Measurements from ENCODE around the gene ZBTB43. TPM values are rescaled to one million over a fixed set of nuclear protein-coding genes. Genes with fewer than 3 reads are reported as not detected.

The ZBTB43 gene
- total and polyA plus RNA-seq, 7 donors: 1.8 to 12.2 (median 6.7) TPM

DNA sequence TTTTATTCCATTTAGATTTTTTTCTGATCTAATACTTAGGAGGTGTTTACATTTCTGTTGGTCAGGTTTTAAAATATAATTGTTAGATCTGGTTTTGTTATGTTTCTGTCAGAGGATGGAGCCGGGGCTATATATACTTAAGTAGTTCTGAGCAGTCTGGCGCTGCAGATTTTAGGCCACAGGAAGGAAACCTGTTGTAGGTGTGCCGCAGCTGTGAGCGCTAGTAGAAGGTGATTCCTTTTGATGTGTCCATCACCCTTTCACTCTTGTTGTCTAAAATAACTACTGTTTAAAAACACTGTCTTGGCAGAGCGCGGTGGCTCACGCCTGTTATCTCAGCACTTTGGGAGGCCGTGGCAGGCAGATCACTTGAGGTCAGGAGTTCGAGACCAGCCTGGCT, 72.6 kb downstream of the ZBTB43 start:
- 73 to 91% methylated on average over 9 of the region's 9 CpGs for WGBS, 2 donors
- no peak for DNase-seq
- intact Hi-C loops (cut with DNase I): no loop called here
- Histone ChIP-seq H3K27ac (no peak overlapping the region), H3K36me3 (peaks cover 14 to 30% (median 18%) of the 10 kb centered on the region in 4 donors), H3K27me3 (no peaks in the 10 kb centered on the region), H3K4me1 (no peaks in the 10 kb centered on the region), H3K9me3 (no peaks in the 10 kb centered on the region), H3K4me3 (no peak overlapping the region)
- TF ChIP-seq EP300 (IDR thresholded peaks at IDR 0.05) (no peak), POLR2A (IDR thresholded peaks at IDR 0.05) (no peak), POLR2AphosphoS5 (IDR thresholded peaks at IDR 0.05) (no peak)
- TF ChIP-seq, protein P1, sequence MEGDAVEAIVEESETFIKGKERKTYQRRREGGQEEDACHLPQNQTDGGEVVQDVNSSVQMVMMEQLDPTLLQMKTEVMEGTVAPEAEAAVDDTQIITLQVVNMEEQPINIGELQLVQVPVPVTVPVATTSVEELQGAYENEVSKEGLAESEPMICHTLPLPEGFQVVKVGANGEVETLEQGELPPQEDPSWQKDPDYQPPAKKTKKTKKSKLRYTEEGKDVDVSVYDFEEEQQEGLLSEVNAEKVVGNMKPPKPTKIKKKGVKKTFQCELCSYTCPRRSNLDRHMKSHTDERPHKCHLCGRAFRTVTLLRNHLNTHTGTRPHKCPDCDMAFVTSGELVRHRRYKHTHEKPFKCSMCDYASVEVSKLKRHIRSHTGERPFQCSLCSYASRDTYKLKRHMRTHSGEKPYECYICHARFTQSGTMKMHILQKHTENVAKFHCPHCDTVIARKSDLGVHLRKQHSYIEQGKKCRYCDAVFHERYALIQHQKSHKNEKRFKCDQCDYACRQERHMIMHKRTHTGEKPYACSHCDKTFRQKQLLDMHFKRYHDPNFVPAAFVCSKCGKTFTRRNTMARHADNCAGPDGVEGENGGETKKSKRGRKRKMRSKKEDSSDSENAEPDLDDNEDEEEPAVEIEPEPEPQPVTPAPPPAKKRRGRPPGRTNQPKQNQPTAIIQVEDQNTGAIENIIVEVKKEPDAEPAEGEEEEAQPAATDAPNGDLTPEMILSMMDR (IDR thresholded peaks at IDR 0.05): no peak

DNA sequence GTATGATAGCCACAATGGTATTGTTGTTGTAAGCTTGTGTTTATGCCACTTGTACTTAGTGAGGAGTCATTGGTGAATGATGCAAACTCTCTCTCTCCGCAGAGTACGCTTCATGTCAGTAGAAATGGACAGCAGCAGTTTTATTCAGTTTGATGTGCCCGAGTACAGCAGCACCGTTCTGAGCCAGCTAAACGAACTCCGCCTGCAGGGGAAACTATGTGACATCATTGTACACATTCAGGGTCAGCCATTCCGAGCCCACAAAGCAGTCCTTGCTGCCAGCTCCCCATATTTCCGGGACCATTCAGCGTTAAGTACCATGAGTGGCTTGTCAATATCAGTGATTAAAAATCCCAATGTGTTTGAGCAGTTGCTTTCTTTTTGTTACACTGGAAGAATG, 74.4 kb downstream of the ZBTB43 start:
- DNase-seq: no peak
- no peaks in the 10 kb centered on the region for H3K9me3 ChIP-seq
- no peak overlapping the region for H3K27ac ChIP-seq
- H3K36me3 ChIP-seq: peaks cover 14 to 45% (median 18%) of the 10 kb centered on the region in 4 donors
- H3K4me1 ChIP-seq: no peaks in the 10 kb centered on the region
- H3K4me3 ChIP-seq: no peak overlapping the region
- H3K27me3 ChIP-seq: no peaks in the 10 kb centered on the region
- TF ChIP-seq POLR2A (IDR thresholded peaks at IDR 0.05): no peak
- TF ChIP-seq, protein P1 (IDR thresholded peaks at IDR 0.05): no peak
- no peak for TF ChIP-seq EP300 (IDR thresholded peaks at IDR 0.05)
- no peak for TF ChIP-seq POLR2AphosphoS5 (IDR thresholded peaks at IDR 0.05)
- intact Hi-C loops (cut with DNase I): no loop called here
- WGBS, 2 donors: 86 to 91% methylated on average over 9 of the region's 9 CpGs

DNA sequence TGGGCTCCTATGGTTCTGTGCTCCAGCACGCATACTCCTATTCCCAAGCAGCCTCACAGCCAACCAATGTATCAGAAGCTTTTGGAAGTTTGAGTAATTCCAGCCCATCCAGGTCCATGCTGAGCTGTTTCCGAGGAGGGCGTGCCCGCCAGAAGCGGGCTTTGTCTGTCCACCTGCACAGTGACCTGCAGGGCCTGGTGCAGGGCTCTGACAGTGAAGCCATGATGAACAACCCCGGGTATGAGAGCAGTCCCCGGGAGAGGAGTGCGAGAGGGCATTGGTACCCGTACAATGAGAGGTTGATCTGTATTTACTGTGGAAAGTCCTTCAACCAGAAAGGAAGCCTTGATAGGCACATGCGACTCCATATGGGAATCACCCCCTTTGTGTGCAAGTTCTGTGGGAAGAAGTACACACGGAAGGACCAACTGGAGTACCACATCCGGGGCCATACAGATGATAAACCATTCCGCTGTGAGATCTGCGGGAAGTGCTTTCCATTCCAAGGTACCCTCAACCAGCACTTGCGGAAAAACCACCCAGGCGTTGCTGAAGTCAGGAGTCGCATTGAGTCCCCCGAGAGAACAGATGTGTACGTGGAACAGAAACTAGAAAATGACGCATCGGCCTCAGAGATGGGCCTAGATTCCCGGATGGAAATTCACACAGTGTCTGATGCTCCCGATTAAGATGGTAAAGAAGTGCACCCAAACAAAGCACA, 75.5 kb downstream of the ZBTB43 start:
- intact Hi-C loops (cut with DNase I): no loop called here
- Histone ChIP-seq H3K27ac (no peak overlapping the region), H3K9me3 (no peaks in the 10 kb centered on the region), H3K4me3 (no peak overlapping the region), H3K4me1 (no peaks in the 10 kb centered on the region), H3K36me3 (peaks cover 14 to 47% (median 18%) of the 10 kb centered on the region in 4 donors), H3K27me3 (no peaks in the 10 kb centered on the region)
- WGBS, 2 donors: 95 to 97% methylated on average over 23 of the region's 23 CpGs
- no peak for TF ChIP-seq POLR2AphosphoS5 (IDR thresholded peaks at IDR 0.05)
- no peak for TF ChIP-seq EP300 (IDR thresholded peaks at IDR 0.05)
- TF ChIP-seq POLR2A (IDR thresholded peaks at IDR 0.05): no peak
- TF ChIP-seq, protein P1 (IDR thresholded peaks at IDR 0.05): no peak
- no peak for DNase-seq

DNA sequence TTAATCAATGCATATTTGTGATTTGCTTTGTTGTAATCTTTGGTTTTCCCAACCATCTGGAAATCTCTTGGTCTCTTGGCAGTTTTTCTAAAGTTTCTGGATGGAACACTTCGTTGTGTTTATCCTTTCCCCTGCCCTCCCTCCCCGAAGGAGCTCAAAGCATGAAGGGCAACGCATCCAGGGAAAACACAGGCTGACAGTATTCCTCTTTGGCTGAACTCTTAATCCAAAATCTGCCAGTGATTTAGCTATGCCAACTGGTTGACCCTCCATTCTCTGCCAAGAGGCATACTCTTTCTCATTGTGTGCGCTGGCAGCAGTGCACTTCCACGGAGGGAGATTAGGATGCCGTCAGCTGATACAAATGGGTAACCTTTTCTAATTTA, 76.1 kb downstream of the ZBTB43 start:
- intact Hi-C loops (cut with DNase I): no loop called here
- no peaks in the 10 kb centered on the region for H3K27me3 ChIP-seq
- TF ChIP-seq EP300 (IDR thresholded peaks at IDR 0.05) (no peak), POLR2A (IDR thresholded peaks at IDR 0.05) (no peak)
- TF ChIP-seq, protein P1 (IDR thresholded peaks at IDR 0.05): no peak
- H3K4me1 ChIP-seq: no peaks in the 10 kb centered on the region
- no peaks in the 10 kb centered on the region for H3K9me3 ChIP-seq
- H3K4me3 ChIP-seq: no peak overlapping the region
- no peak for DNase-seq
- H3K27ac ChIP-seq: no peak overlapping the region
- H3K36me3 ChIP-seq: peaks cover 14 to 47% (median 20%) of the 10 kb centered on the region in 4 donors
- WGBS, 2 donors: 91 to 94% methylated on average over 6 of the region's 6 CpGs

DNA sequence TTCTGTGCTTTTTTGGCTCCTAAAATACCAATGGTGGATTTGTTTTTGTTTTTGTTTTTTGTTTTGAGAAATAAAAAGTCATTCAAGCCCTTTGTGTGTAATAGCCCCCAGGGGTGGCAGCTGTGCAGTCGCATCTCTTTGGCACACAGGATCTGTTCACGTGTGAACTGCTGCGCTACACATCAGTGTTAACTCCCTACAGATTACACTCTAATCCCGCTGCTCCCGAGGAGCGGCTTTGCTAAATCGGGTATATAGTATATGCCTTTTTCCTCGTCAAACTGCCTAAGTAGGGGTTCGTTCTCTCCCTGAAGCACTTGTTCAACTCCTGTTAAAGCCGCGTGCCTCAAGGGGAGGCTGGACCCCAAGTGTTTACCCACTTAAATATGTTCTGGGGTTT, 77.9 kb downstream of the ZBTB43 start:
- H3K4me3 ChIP-seq: no peak overlapping the region
- no peaks in the 10 kb centered on the region for H3K27me3 ChIP-seq
- H3K4me1 ChIP-seq: no peaks in the 10 kb centered on the region
- peaks cover 14 to 47% (median 21%) of the 10 kb centered on the region in 4 donors for H3K36me3 ChIP-seq
- intact Hi-C loops (cut with DNase I): no loop called here
- WGBS, 2 donors: 95 to 97% methylated on average over 11 of the region's 11 CpGs
- DNase-seq: no peak
- no peak overlapping the region for H3K27ac ChIP-seq
- H3K9me3 ChIP-seq: no peaks in the 10 kb centered on the region
- no peak for TF ChIP-seq POLR2A (IDR thresholded peaks at IDR 0.05)
- TF ChIP-seq POLR2AphosphoS5 (IDR thresholded peaks at IDR 0.05): no peak
- TF ChIP-seq, protein P1 (IDR thresholded peaks at IDR 0.05): no peak
- no peak for TF ChIP-seq EP300 (IDR thresholded peaks at IDR 0.05)

All from sigmoid colon (tissue), 7 donors.